Measurements from ENCODE around the gene CDH18. TPM values are rescaled to one million over a fixed set of nuclear protein-coding genes. Genes with fewer than 3 reads are reported as not detected.

The CDH18 gene
- total and polyA plus RNA-seq, 2 donors (not counting 3 experiments of a cell fraction or from before 2014, with no cell fraction given) = 0.06 TPM; not detected in 1

DNA sequence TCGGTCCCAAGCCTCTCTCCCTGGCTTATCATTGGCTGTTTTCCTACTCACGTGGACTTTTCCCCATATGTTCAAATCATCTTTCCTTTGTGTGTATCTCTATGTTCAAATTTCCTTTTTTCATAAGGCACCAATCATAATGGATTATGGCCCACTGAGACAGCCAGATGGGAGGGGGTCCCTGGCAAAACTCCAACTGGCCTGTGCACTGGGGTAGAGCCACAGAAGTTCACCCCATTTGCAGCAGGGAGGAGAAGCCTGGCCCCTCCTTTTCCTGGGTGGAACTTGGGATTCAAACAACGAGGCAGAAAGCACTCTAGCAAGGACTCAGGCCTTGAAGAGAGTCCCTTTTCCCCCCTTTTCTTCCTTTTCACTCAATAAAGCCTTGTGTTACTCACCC is 362.4 kb downstream of the CDH18 start:
- Histone ChIP-seq H4K20me1 (replicated peaks; ENCODE audit: control insufficient read depth, extremely low read depth, insufficient read depth, low read length) (no peaks in the 10 kb centered on the region), H3K36me3 (ENCODE audit: control insufficient read depth in 2 of 2, extremely low read depth in 1 of 2, insufficient read depth in 2 of 2, low read length in 2 of 2) (no peaks in the 10 kb centered on the region), H3K79me2 (ENCODE audit: control insufficient read depth, insufficient read depth, low read length) (no peaks in the 10 kb centered on the region), H3K4me3 (replicated peaks in 1 of 3; ENCODE audit: insufficient read depth in 1 of 3, low read depth in 1 of 3, low read length in 3 of 3) (no peak overlapping the region), H3K27me3 (ENCODE audit: control insufficient read depth in 2 of 2, insufficient read depth in 2 of 2, low read length in 2 of 2) (no peaks in the 10 kb centered on the region), H3K9me3 (replicated peaks; ENCODE audit: control insufficient read depth, insufficient read depth, low read length) (peaks cover 2% of the 10 kb centered on the region), H3K4me1 (ENCODE audit: control insufficient read depth, extremely low read depth, insufficient read depth, low read length) (no peaks in the 10 kb centered on the region), H3K9me1 (replicated peaks; ENCODE audit: control insufficient read depth, extremely low read depth, insufficient read depth, low read length) (no peaks in the 10 kb centered on the region), H3K9ac (replicated peaks; ENCODE audit: extremely low read depth, insufficient read depth, low read length) (no peak overlapping the region), H2AFZ (ENCODE audit: low read depth, low read length) (no peak overlapping the region), H3K4me2 (ENCODE audit: insufficient read depth, low read length) (no peak overlapping the region), H3K27ac (ENCODE audit: insufficient read depth, low read depth, low read length) (no peak overlapping the region)
- ChIA-PET POLR2A (no interaction called here), CTCF (no interaction called here)
- no TSS peak for BruUV-seq (replicated peaks)
- TF ChIP-seq, protein P1, sequence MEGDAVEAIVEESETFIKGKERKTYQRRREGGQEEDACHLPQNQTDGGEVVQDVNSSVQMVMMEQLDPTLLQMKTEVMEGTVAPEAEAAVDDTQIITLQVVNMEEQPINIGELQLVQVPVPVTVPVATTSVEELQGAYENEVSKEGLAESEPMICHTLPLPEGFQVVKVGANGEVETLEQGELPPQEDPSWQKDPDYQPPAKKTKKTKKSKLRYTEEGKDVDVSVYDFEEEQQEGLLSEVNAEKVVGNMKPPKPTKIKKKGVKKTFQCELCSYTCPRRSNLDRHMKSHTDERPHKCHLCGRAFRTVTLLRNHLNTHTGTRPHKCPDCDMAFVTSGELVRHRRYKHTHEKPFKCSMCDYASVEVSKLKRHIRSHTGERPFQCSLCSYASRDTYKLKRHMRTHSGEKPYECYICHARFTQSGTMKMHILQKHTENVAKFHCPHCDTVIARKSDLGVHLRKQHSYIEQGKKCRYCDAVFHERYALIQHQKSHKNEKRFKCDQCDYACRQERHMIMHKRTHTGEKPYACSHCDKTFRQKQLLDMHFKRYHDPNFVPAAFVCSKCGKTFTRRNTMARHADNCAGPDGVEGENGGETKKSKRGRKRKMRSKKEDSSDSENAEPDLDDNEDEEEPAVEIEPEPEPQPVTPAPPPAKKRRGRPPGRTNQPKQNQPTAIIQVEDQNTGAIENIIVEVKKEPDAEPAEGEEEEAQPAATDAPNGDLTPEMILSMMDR (IDR thresholded peaks at IDR 0.05; ENCODE audit: extremely low read depth in 1 of 2, insufficient read depth in 1 of 2, low read depth in 1 of 2, low read length in 2 of 2) = no peak
- no peak for TF ChIP-seq POLR2AphosphoS5 (IDR thresholded peaks at IDR 0.05; ENCODE audit: insufficient read depth, low read depth, low read length)
- TF ChIP-seq, protein P2, sequence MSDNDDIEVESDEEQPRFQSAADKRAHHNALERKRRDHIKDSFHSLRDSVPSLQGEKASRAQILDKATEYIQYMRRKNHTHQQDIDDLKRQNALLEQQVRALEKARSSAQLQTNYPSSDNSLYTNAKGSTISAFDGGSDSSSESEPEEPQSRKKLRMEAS (IDR thresholded peaks at IDR 0.05; ENCODE audit: insufficient read depth, insufficient read length) = no peak
- no peak for TF ChIP-seq EZH2 (IDR thresholded peaks at IDR 0.05; ENCODE audit: borderline replicate concordance, low read depth, low read length, severe bottlenecking)
- no peak for TF ChIP-seq POLR2A (IDR thresholded peaks at IDR 0.05; ENCODE audit: low read depth, low read length)
- no peak for TF ChIP-seq MYC (IDR thresholded peaks at IDR 0.05; ENCODE audit: low read depth, low read length)
- no peak for TF ChIP-seq JUN (IDR thresholded peaks at IDR 0.05; ENCODE audit: borderline replicate concordance, insufficient read depth, insufficient read length, low read depth)
- TF ChIP-seq FOS (IDR thresholded peaks at IDR 0.05; ENCODE audit: borderline replicate concordance, insufficient read depth, low read length) = no peak
- TF ChIP-seq GATA2 (IDR thresholded peaks at IDR 0.05; ENCODE audit: insufficient read depth, insufficient read length, low read depth, low read length) = no peak
- DNase-seq (ENCODE audit: low read depth, low spot score) = no peak
- dilution Hi-C loops (cut with MboI; ENCODE audit: extremely low pct_ligation_motif_present, low sequenced_read_pairs) = no loop called here
- no peak for FAIRE-seq
- intact Hi-C loops (cut with micrococcal nuclease) = no loop called here

Data from endothelial cell of umbilical vein (primary cell).